Adrenal gland (tissue), 12 donors: Measurements from ENCODE around the gene HTR4. TPM values are rescaled to one million over a fixed set of nuclear protein-coding genes. Genes with fewer than 3 reads are reported as not detected.

Experiments
- DNase-seq, 7 donors: peaks; one replicate each; pipeline ENCODE4 v3.0.0-alpha.2; 2019 to 2020
- H3K27ac ChIP-seq, 5 donors: fragments of 200-600 bp; sonication (generic) in 4 of 5; 1 replicate in 3 of 5; 2 replicates in 2 of 5; pipeline versions ENCODE4 v1.5.1 to v1.8.0; 2016 to 2020; ENCODE audit warnings: mild to moderate bottlenecking in 1 of 5
- H3K27me3 ChIP-seq: fragments of 200-600 bp; 2 replicates; pipeline ENCODE4 v1.8.0; 2021
- H3K36me3 ChIP-seq, 2 donors: fragments of 200-600 bp; replicated peaks in 1 of 2; 1 replicate in 1 of 2; 2 replicates in 1 of 2; pipeline versions ENCODE4 v1.5.1 to v1.8.0; 2018 to 2022
- H3K4me1 ChIP-seq, 2 donors: fragments of 200-600 bp; replicated peaks in 1 of 2; 1 replicate in 1 of 2; 2 replicates in 1 of 2; pipeline versions ENCODE4 v1.5.1 to v1.8.0; 2018 to 2021
- H3K4me3 ChIP-seq, 4 donors: fragments of 200-600 bp; sonication (generic) in 3 of 4; one replicate each; pipeline ENCODE4 v1.5.1; 2016 to 2018
- H3K9me3 ChIP-seq, 3 donors: fragments of 200-600 bp; sonication (generic) in 1 of 3; replicated peaks in 1 of 3; 1 replicate in 2 of 3; 2 replicates in 1 of 3; pipeline versions ENCODE4 v1.5.1 to v1.8.0; 2016 to 2021
- CTCF ChIP-seq, 6 experiments: fragments of 450-650 bp in 4 of 6; fragments of 200-600 bp in 2 of 6; sonication (generic) in 1 of 6; IDR thresholded peaks; 1 replicate in 5 of 6; 2 replicates in 1 of 6; pipeline versions ENCODE4 v1.5.1 to v1.8.0; 2016 to 2021; ENCODE audit warnings: antibody characterized with exemption in 6 of 6, mild to moderate bottlenecking in 2 of 6, moderate library complexity in 1 of 6
- POLR2A ChIP-seq, 2 donors: fragments of 450-650 bp; IDR thresholded peaks; one replicate each; pipeline ENCODE4 v1.6.1; 2017; ENCODE audit warnings: antibody characterized with exemption in 2 of 2, mild to moderate bottlenecking in 2 of 2, moderate library complexity in 1 of 2
- WGBS, 4 donors: extraction: QIAGEN DNeasy Blood & Tissue Kit in 2 of 4; methylation state at CpG; one replicate each; pipeline versions ENCODE4 v1.1.5 to v1.1.7; 2013 to 2017; 5-methylcytosine and 5-hydroxymethylcytosine counted together
- intact Hi-C, 2 donors: fragments of 100-400 bp; cut with DNase I; formaldehyde crosslinking; loops; one replicate each; pipeline versions ENCODE4 v1.14.1 to v1.15.0; 2022 to 2023
- polyA plus RNA-seq, 3 donors: library from polyadenylated mRNA; stranded (reverse); fragments of 200-250 nt in 2 of 3; fragments of 350-450 nt in 1 of 3; fragmentation: Illumina TruSeq in 1 of 3; extraction: RNeasy Lipid Tissue Mini Kit (QIAGEN cat#74804) in 1 of 3; gene quantifications; one replicate each; pipeline ENCODE4 v1.2.3, GENCODE V29; 2013 to 2014
- total RNA-seq, 9 donors: library from RNA; depleted of rRNA in 4 of 9; stranded (reverse); fragments of >200 nt in 4 of 9; fragments of 120-200 nt in 1 of 9; fragmentation: NEBNext Ultra II Directional in 1 of 9; extraction: Animal tissue kit (Norgen Biotek cat#: 25700) in 1 of 9; gene quantifications; one replicate each; pipeline versions ENCODE4 v1.1.0 to v1.2.4, GENCODE V29; 2013 to 2023
- donor health status: healthy with polysubstance abuse.
- donor health status: Bipolar disorder and iron deficiency.
- donor health status: DM: yes; HTN: yes; CAD: no.
- donor health status: DM: no; HTN: no; CAD: no.
- donor health status: DM: no; HTN: no; CAD: no.
- donor health status: DM: yes; HTN: yes; CAD: no.

Gene HTR4
- total and polyA plus RNA-seq, 12 donors, result 0.11 to 2.6 (median 0.83) TPM; not detected in 1

- 64 to 81% (median 80%) methylated on average over 4 of the region's 4 CpGs for WGBS, 4 donors
- Histone ChIP-seq H3K36me3 (no peaks in the 10 kb centered on the region), H3K4me3 (no peak overlapping the region), H3K9me3 (no peaks in the 10 kb centered on the region), H3K27ac (no peak overlapping the region), H3K4me1 (no peaks in the 10 kb centered on the region), H3K27me3 (no peaks in the 10 kb centered on the region)
- intact Hi-C loops, result no loop called here
- DNase-seq, result no peak
- TF ChIP-seq POLR2A (IDR thresholded peaks at IDR 0.05) (no peak), CTCF (IDR thresholded peaks at IDR 0.05) (no peak)
These were observed 80.2 kb downstream of the HTR4 start for GRCh38 chr5:148574167-148574566.

GRCh38 chr5:148573374-148573773 lies 81.0 kb downstream of the HTR4 start:
- H3K36me3 ChIP-seq, result no peaks in the 10 kb centered on the region
- no peaks in the 10 kb centered on the region for H3K9me3 ChIP-seq
- no peak overlapping the region for H3K4me3 ChIP-seq
- no peak for DNase-seq
- no peaks in the 10 kb centered on the region for H3K27me3 ChIP-seq
- H3K4me1 ChIP-seq, result no peaks in the 10 kb centered on the region
- TF ChIP-seq CTCF (IDR thresholded peaks at IDR 0.05) (no peak), POLR2A (IDR thresholded peaks at IDR 0.05) (no peak)
- no peak overlapping the region for H3K27ac ChIP-seq
- intact Hi-C loops, result no loop called here
- WGBS, 4 donors, result 59 to 82% (median 62%) methylated on average over 1 of the region's 1 CpG

GRCh38 chr5:148569948-148570347 lies 84.4 kb downstream of the HTR4 start:
- no peaks in the 10 kb centered on the region for H3K27me3 ChIP-seq
- no peak overlapping the region for H3K27ac ChIP-seq
- H3K4me3 ChIP-seq, result no peak overlapping the region
- intact Hi-C loops, result no loop called here
- H3K36me3 ChIP-seq, result no peaks in the 10 kb centered on the region
- no peak for DNase-seq
- no peak for TF ChIP-seq POLR2A (IDR thresholded peaks at IDR 0.05)
- no peak for TF ChIP-seq CTCF (IDR thresholded peaks at IDR 0.05)
- no peaks in the 10 kb centered on the region for H3K4me1 ChIP-seq
- H3K9me3 ChIP-seq, result no peaks in the 10 kb centered on the region

- intact Hi-C loops, result no loop called here
- WGBS, 4 donors, result 65 to 85% (median 76%) methylated on average over 3 of the region's 3 CpGs
- H3K4me3 ChIP-seq, result no peak overlapping the region
- no peaks in the 10 kb centered on the region for H3K4me1 ChIP-seq
- no peaks in the 10 kb centered on the region for H3K36me3 ChIP-seq
- H3K27ac ChIP-seq, result no peak overlapping the region
- no peak for TF ChIP-seq CTCF (IDR thresholded peaks at IDR 0.05)
- no peak for TF ChIP-seq POLR2A (IDR thresholded peaks at IDR 0.05)
- no peaks in the 10 kb centered on the region for H3K9me3 ChIP-seq
- H3K27me3 ChIP-seq, result no peaks in the 10 kb centered on the region
- no peak for DNase-seq
These were observed 89.2 kb downstream of the HTR4 start for GRCh38 chr5:148565148-148565547.
